NOMO-1 treated with dmso at 0.1 percent for 144 hours (cell line): ENCODE measurements around the gene DUS2.
A peak's percentile ranks its signal among the peaks of the same experiment; 100 is the strongest.
"Not testable (repeated sequence)": the region's sequence is repeated elsewhere in the genome, so short reads cannot be mapped to it uniquely, and the experiment has no call there.

Experiments
- DNase-seq: peaks from one replicate; lab custom pipeline; 2025; ENCODE audit not compliant: unreplicated experiment; lab: John Stamatoyannopoulos, UW

Gene DUS2

DNA sequence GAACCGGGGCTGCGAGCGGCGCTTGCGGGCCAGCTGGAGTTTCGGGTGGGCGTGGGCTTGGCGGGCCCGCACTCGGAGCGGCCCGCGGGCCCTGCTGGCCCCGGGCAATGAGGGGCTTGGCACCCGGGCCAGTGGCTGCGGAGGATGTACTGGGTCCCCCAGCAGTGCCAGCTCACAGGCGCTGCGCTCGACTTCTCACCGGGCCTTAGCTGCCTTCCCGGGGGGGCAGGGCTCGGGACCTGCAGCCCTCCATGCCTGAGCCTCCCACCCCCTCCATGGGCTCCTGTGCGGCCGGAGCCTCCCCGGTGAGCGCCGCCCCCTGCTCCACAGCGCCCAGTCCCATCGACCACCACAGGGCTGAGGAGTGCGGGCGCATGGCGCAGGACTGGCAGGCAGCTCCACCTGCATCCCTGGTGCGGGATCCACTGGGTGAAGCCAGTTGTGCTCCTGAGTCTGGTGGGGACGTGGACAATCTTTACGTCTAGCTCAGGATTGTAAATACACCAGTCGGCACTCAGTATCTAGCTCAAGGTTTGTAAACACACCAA is 24.8 kb upstream of the DUS2 start:
- DNase-seq, result not testable (repeated sequence)

DNA sequence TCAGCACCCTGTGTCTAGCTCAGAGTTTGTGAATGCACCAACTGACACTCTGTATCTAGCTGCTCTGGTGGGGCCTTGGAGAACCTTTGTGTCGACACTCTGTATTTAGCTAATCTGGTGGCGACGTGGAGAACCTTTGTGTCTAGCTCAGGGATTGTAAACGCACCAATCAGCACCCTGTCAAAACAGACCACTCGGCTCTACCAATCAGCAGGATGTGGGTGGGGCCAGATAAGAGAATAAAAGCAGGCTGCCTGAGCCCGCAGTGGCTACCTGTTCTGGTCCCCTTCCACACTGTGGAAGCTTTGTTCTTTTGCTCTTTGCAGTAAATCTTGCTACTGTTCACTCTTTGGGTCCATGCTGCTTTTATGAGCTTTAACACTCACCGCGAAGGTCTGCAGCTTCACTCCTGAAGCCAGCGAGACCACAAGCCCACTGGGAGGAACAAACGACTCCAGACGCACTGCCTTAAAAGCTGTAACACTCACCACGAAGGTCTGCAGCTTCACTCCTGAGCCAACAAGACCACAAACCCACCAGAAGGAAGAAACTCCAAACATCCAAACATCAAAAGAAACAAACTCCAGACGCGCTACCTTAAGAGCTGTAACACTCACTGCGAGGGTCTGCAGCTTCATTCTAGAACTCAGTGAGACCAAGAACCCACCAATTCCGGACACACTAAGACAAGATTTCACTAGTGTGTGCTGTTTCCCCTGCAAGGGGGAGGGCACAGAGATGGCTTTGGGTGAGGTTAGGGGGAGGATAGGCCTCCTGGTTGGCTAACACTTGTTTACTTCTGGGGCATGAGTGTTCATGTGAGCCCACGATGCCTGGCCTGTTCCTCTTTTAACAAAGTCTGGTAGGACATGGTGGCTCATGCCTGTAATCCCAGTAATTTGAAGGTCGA is 24.1 kb upstream of the DUS2 start, which contains the start of gene DPEP2:
DPEP2 (minus strand) TSS at position 706 of the 910 bp plus-strand sequence. CDS start 6,272 bp downstream, outside the sequence.
- peak; percentile 82 for DNase-seq

DNA sequence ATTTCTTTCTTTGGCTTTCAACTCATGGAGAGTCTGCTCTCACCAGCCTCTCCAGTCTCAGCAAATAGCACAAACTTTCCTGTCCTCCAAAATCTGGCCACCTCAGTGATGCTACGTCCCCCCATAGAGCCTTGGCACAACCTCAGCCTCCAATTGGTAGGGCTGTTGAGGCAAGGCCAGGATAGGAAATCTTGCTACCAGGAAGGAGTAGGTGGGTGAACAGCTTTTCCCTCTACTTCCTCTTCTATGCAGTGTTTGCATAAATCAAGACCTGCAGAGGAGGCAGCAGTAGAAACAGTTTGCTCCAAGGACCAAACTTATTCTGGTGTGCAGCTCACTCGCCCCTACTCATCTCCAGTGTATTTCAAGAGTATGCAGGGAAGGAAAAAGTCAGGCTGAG is 23.1 kb upstream of the DUS2 start:
- DNase-seq, result peak; percentile 19

DNA sequence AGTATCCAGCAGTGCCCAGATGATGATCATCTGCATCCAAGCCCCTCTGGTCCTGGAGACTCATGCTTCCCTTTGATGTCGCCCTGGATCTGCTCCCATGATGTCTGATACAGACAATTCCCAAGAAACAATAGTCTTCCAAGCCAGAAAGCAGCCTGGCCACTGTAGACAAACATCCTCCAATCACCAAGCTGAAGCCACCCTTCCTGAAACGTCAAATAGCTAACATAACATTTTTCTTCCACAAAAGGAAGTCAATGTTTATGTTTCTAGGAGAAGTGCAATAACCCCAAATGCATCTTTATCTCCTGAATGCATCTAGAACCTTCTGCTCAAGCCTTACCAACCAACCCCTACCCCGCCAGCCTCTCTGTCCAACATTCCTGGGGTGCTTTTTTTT is 22.6 kb upstream of the DUS2 start:
- no peak for DNase-seq

DNA sequence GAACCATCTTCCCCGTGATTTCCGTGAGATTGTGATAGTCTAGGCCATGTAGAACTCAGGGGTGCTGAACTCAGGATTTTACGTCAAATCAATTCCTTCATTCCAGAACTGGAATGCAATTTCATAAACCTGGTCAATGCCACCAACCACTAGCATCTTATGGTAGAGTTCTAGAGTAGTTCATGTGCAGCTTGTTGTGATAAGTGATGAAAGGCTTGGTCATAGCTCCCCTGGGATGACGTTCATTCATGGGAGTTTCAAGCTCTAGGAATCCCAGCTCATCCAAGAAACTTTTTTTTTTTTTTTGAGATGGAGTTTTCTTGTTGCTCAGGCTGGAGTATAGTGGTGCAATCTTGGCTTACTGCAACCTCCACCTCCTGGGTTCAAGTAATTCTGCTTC is 20.1 kb upstream of the DUS2 start:
- DNase-seq, result no peak

DNA sequence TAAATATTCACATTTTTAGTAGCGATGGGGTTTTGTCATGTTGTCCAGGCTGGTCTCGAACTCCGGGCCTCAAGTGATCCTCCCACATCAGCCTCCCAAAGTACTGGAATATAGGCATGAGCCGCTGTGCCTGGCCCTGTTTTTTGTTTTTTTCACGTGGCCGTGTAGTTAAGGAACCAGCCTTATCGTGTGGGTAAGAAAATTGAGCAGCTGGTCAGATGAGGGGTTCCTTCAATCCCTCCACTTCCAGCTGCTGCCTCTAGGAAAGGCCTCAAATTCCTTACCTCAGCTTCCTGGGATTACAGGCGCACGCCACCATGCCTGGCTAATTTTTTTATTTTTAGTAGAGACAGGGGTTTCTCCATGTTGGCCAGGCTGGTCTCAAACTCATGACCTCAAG is 17.9 kb upstream of the DUS2 start:
- no peak for DNase-seq

DNA sequence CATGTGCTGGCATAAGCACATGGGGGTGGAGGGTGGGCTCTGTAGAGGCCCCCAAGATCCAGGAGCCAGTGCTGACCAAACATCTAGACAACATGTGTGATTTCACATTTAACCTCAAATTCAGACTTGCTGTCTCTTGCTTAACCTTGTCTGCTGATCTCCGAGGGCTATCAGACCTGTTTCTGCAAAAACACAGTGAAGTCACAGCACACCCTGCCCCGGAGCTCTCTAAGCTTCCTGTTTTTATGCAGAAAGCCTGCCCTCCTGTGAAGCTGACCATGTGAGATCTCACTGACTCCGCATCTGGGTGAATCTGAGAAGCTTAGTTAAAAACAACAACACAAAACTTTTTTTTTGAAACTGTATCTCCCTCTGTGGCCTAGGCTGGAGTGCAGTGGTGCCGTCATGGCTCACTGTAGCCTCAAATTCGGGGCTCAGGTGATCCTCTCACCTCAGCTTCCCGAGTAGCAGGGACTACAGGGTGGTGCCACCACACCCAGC is 17.2 kb upstream of the DUS2 start:
- peak; percentile 93 for DNase-seq

DNA sequence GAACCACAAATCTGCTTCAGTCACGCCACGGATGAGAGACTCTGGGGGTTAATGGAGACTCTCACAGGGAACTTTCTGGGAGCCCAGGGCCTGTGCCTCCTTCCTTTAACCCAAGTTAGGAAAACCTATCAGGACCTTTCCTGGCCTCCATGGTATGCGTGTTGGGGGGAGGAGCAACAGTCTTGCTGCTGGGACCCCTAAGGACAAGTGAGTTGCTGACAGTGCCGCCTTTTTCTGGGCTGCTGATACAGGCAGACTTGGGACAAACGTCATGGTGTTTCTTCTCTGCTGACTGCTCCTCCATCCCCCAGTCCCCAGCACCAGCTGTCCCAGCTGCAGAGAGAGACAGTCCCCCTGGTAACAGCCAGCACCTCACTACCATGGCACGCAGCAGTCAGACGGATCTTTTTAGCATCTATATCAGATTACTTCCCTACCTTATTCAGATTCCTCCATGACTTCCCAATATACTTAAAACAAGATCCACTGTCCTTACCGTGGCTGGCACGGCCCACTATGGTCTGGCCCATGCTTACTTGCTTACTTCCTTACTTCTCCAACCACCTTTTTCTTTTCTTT is 13.8 kb upstream of the DUS2 start:
- DNase-seq, result no peak

DNA sequence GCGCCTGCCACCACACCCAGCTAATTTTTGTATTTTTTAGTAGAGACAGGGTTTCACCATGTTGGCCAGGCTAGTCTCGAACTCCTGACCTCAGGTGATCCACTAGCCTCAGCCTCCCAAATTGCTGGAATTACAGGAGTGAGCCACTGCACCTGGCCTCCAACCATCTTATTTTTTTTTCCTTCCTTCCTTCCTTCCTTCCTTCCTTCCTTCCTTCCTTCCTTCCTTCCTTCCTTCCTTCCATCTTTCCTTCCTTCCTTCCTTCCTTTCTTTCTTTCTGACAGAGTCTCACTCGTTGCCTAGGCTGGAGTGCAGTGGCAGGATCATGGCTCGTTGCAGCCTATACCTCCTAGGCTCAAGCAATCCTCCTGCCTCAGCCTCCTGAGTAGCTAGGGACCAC is 13.2 kb upstream of the DUS2 start:
- DNase-seq, result not testable (repeated sequence)

DNA sequence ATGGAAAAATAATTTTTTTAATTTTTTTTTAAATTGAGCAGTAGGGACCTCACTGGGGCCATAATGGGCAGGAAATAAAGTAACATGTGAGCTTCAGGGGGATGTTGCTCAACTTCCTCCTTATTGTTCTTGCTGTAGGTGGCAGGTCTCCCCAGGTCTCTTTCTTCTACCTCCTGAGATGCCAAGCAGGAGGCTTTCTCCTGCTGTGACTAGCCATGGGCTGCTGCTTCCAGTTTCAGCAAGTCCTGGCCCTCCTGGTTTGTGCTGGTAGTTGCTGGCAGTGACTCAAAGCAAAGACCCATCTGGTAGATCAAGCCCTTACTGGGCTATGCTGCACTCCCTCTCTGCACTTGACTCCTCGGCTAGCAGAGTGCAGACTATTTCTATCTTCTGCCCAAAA is 9.6 kb upstream of the DUS2 start:
- peak; percentile 43 for DNase-seq

DNA sequence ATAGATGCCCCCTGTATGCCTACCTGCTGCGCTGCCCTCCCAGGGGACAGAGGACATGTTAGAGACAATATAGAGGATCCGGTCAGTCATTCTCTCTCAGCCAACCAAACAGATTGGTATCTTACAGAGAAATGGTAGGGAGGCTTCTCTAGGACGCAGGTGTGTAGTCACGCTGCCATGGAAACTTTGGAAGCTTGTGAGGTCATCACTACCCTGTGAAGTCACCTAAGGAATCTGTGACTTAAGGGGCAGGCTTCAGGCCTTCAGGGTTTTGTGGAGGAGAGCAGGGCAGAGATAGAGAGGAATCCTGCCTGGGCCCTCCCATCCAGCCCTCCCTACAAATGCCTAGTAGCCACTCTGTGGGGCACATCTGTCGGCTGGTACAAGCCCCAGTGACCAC is 7.4 kb upstream of the DUS2 start, which contains the start of gene DPEP2NB:
DPEP2NB (minus strand) TSS at position 231 of the 400 bp plus-strand sequence; CDS start at position 90, 141 bp downstream.
- DNase-seq, result no peak

DNA sequence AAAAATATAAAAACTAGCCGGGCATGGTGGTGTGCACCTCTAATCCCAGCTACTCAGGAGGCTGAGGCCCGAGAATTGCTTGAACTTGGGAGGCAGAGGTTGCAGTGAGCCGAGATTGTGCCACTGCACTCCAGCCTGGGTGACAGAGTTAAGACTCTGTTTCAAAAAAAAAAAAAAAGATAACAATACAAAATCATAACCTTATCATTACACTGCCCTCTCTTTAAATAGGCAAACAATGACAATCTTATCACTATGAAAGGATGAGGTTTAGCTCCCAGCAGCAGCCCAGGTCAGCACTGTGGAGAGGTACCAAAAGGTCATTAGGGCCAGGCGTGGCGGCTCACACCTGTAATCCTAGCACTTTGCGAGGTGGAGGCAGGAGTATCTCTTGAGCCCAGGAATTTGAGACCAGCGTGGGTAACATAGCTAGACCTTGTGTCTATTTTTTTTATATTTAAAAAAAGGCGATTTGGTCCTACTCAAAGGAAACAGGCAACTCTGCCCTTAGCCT is 3.9 kb upstream of the DUS2 start:
- no peak for DNase-seq

DNA sequence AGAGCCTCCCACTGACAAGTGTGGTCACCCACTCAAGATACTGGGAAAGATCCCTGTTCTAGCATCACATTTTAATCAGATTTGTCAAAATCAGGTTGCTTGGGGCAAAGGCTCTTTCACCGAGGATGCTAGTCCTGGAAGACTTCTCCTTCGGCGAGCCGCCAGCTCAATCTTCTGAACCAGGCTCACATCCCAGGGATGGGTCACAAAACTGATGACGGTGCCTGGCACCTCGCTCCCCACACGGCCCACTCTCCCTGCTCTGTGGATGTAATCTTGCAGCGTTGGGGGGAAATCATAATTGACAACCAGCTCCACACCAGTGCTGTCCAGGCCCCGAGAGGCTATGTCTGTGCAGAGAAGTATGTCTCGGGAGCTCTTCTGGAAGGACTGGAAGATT is 1.6 kb upstream of the DUS2 start:
- DNase-seq, result no peak

DNA sequence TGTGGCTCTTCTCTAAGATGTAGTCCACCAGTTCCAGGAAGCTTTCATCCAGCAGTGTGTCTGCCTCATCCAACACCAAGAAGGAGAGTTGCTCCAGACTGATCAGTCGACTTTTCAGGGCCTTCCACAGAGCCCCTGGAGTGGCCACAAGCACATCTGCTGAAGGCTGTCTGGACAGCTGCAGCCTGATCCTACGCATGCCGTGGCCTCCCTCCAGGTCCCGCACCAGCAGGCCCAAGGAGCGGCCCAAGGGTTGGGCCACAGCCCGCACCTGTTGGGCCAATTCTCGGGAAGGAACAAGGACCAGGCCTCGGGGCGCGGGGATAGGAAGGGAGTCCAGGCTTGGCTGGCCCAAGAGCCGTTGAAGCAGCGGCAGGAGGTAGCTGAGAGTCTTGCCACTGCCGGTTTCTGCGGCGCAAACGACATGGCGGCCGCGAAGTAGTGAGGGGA is 781 bp upstream of the DUS2 start:
- no peak for DNase-seq

DNA sequence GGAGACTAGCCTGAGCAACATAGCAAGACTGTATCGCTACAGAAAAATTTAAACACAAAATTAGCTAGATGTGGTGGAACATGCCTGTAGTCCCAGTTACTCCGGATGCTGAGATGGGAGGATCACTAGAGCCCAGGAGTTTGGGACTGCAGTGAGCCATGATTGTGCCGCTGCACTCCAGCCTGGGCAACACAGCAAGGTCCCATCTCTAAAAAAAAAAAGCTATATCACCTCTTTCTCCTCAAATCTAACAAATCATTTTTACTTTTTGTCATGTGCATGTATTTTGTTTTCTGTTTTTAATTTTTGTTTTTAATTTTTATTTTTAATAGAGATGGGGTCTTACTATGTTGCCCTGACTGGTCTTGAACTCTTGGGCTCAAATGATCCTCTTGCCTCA is 5.9 kb downstream of the DUS2 start:
- DNase-seq, result no peak

DNA sequence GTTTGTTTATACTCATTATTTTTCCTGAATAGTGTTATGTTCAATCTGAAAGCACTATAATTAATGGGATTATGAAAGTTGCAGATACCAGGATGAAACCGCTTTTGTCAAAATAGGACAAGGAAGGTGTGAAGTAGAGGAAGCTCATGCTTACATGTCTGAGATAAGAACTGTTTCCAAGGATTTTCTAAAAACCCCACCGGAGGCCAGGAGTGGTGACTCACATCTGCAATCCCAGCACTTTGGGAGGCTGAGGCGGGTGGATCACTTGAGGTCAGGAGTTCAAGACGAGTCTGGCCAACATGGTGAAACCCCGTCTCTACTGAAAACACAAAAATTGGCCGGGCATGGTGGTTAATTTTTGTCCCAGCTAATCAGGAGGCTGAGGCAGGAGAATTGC is 7.0 kb downstream of the DUS2 start:
- DNase-seq, result not testable (repeated sequence)

DNA sequence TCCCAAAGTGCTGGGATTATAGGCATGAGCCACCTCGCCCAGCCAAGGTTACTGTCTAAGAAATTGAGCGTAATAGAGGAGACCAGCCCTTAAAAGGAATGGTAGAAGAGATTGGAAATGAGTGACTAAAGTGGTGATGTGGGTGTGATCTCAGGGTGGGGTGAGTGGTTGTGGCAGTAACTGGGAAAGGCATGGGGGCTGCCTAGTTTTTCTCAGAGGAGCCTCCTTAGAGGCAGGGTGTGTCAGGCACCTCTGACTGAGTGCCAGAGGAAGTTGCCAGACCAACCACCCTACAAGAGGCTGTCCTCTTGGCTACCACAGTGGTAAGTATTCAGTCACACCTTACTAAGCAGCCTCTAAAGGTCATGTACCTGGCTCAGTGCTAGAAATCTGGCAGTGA is 8.9 kb downstream of the DUS2 start:
- no peak for DNase-seq

DNA sequence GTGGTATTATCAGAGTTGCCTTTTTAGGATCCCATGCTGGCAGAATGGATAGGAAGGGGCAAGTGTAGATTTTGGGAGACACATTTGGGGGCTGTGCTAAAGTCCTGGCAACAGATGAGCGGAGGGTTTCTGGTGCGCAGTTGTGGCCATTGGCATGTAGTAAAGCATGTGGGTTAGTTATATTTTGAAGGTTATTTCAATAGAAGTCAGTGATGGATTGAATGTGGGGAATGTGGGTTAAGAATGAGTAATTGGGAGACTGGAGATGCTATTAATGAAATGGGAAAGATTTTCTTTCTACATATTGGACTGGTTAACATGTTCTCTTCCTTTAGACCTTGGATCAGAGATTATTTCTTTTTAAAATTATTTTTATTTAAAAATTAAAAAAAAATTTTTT is 10.0 kb downstream of the DUS2 start:
- DNase-seq, result no peak

DNA sequence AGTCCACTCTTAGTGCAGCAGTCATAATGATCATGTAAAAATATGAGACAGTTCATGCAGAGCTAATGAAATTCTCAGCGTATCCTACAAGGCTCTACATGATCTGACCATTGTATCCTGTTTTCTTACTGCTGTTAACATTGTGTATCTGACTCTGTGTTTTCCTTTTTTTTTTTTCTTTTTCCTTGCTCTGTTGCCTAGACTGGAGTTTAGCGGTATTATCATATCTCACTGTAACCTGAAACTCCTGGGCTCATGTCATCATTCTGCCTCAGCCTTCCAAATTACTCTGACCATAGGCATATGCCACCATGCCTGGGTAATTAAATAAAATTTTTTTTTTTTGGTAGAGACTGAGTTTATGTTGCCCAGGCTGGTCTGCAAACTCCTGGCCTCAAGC is 12.1 kb downstream of the DUS2 start:
- DNase-seq, result no peak

DNA sequence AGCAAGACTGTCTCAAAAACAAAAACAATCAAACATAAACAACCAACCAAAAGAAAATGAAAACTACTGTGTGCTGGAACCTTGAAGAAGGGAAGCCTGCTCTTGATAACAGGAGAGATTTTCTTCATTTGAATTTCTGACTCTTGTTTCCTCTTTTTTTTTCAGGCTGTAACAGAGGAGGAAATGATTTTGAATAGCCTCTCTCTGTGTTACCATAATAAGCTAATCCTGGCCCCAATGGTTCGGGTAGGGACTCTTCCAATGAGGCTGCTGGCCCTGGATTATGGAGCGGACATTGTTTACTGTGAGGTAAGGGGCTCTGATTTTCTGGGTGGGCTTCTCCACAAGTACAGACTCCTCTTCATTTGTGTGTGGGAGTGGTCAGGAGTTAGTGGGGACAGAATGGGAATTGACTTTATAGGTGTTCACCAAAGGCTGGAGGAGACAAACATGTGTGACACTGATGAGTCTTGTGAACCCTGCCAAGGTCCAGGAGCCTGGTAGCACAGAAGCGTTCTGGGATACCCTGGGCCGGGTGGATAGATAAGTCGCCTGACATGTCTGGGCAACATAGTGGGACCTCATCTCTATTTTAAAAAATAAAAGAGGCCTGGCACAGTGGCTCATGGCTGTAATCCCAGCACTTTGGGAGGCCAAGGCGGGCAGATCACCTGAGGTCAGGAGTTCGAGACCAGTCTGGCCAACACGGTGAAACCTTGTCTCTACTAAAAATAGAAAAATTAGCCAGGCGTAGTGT is 14.9 kb downstream of the DUS2 start:
- DNase-seq, result peak; percentile 12
